ENCODE results near the gene XBP1.
"Not testable (repeated sequence)": the region's sequence is repeated elsewhere in the genome, so short reads cannot be mapped to it uniquely, and the experiment has no call there.

The XBP1 gene

GRCh38 chr22:28817919-28818859 is 17.8 kb upstream of the XBP1 start:
- no peak for DNase-seq (ENCODE audit: low read depth)

- DNase-seq (ENCODE audit: low read depth), result no peak
Observed at GRCh38 chr22:28817064-28817463, 16.7 kb upstream of the XBP1 start.

GRCh38 chr22:28815729-28816128 is 15.4 kb upstream of the XBP1 start:
- DNase-seq (ENCODE audit: low read depth), result no peak

- no peak for DNase-seq (ENCODE audit: low read depth)
Observed at GRCh38 chr22:28815111-28815510, 14.7 kb upstream of the XBP1 start.

- no peak for DNase-seq (ENCODE audit: low read depth)
Observed at GRCh38 chr22:28813772-28814518, 13.6 kb upstream of the XBP1 start.

DNA sequence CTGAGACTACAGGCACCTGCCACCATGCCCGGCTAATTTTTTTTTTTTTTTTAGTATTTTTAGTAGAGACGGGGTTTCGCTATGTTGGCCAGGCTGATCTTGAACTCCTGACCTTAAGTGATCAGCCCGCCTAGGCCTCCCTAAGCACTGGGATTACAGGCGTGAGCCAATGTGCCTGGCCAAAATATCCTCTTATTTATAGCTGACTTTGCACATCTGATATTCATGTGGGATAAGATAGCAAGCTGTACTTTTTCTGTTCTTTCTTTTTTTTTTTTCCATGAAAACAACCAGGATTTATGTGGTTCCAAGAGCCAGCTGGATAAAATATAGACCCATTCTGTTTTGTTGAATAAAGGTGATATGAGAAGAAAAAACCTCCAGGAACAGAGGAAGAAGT is 12.1 kb upstream of the XBP1 start:
- no peak for DNase-seq (ENCODE audit: low read depth)

- DNase-seq (ENCODE audit: low read depth), result no peak
Observed at GRCh38 chr22:28810821-28811491, 10.6 kb upstream of the XBP1 start.

DNA sequence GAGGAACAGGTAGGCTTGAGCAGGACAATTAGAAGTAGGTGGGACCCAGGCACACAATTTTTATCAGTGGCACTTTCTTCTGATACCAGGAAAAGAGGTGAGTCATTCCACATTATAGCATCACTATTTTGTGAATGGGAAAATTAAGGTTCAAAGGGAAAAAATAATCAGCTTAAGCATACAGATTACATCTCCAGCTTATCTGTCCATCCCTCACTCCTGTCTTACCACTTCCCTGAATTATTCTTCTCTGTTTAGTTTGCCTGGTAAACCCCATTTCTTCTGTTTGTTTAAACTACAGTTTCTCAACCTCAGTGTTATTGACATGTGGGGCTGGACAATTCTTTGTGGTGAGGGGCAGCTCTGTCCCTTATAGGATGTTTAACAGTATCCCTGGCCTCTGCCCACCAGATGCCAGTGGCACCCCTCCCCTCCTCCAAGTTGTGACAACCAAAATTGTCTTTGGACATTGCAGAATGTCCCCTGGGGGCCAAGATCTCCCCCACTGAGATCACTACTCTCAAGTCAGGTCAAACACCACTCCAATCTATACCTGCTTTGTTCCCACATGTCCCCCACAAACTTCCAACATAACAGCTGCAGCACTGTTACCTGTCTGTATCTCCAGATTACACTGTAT is 8.5 kb upstream of the XBP1 start:
- no peak for DNase-seq (ENCODE audit: low read depth)

GRCh38 chr22:28805426-28805825 is 5.1 kb upstream of the XBP1 start:
- DNase-seq (ENCODE audit: low read depth), result not testable (repeated sequence)

DNA sequence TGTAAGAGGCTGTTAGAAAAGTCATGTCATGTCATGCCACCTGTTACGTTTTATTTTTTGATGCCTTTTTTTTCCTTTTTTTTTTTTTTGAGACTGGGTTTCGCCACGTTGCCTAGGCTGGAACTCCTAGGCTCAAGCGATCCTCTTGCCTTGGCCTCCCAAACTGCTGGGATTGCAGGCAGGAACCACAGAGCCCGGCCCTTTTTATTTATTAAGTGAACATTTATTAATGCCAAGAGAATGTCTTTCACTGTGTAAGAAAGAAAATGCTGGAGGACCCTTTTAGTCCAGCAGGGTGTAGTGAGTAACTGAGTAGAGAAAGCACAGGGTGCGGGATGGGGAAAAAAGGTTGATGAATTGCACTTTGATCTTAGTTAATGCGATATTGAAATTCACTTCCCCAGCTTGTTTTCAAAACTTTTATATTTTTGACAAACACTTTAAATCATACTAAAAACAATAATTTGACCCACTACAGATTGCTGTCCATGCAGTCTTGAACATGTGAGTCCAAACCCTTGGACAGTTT is 2.3 kb upstream of the XBP1 start:
- no peak for DNase-seq (ENCODE audit: low read depth)

- DNase-seq (ENCODE audit: low read depth), result no peak
Observed at GRCh38 chr22:28801845-28802594, 1.7 kb upstream of the XBP1 start.

DNA sequence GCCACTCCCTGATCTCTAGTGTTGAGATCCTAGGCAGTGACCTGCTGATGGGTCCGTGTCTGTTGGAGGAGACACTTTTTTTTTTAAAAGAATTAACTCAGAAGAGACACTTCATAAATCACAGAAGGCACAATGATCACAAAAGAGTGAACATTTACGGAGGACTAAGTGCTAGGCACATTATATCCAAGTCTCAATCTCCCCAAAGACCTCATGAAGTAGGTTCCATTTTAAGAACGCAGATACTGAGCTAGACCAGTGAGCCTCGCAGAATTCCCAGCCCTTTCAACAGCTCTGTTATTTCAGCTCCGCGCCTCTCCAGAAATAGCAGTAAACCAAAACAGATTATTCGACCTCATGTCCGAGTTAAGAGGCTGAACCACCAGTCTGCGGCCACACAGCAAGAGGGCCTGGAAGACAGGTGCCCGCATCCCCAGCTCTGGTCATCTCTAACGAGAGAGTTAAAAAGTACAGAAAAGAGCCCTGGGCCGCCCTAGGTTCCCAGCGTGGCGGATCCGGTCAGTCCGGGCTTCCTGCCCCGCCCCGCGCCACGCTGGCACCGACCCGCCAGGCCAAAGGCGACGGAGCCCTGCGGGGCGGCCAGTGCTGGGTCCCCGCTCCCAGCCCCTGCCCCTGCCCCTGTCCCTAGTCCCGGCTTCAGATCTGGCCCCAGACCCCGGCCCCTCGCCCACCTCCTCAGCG is 612 bp downstream of the XBP1 start:
- peak; percentile 18 for DNase-seq (ENCODE audit: low read depth)

GRCh38 chr22:28798810-28799605 is 1.4 kb downstream of the XBP1 start:
- peak; percentile 88 for DNase-seq (ENCODE audit: low read depth)

- DNase-seq (ENCODE audit: low read depth), result no peak
Observed at GRCh38 chr22:28795932-28796856, 4.2 kb downstream of the XBP1 start.

DNA sequence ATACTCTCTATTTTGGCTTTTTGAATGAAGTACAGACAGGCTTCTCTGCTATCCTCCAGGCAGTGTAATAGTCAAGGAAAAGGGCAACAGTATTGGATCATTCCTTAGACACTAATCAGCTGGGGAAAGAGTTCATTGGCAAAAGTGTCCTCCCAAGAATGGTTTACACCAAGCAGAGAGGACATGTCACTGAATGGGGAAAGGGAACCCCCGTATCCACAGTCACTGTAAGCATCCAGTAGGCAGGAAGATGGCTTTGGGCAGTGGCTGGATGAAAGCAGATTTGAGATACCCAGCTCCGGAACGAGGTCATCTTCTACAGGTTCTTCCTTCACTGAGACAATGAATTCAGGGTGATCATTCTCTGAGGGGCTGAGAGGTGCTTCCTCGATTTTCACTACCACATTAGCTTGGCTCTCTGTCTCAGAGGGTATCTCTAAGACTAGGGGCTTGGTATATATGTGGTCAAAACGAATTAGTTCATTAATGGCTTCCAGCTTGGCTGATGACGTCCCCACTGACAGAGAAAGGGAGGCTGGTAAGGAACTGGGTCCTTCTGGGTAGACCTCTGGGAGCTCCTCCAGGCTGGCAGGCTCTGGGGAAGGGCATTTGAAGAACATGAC is 5.2 kb downstream of the XBP1 start:
- DNase-seq (ENCODE audit: low read depth), result no peak

GRCh38 chr22:28793976-28794584 is 6.3 kb downstream of the XBP1 start:
- DNase-seq (ENCODE audit: low read depth), result no peak

GRCh38 chr22:28792491-28793383 is 7.6 kb downstream of the XBP1 start:
- no peak for DNase-seq (ENCODE audit: low read depth)

All from HS-5 (cell line).